ENCODE data around the gene CDV3. TPM values are rescaled to one million over a fixed set of nuclear protein-coding genes. Genes with fewer than 3 reads are reported as not detected.

The CDV3 gene
- total and polyA plus RNA-seq, 9 of the 15 experiments (the other 6 are each of a cell fraction or from before 2014, with no cell fraction given) = 72.3 to 273 (median 116) TPM

DNA sequence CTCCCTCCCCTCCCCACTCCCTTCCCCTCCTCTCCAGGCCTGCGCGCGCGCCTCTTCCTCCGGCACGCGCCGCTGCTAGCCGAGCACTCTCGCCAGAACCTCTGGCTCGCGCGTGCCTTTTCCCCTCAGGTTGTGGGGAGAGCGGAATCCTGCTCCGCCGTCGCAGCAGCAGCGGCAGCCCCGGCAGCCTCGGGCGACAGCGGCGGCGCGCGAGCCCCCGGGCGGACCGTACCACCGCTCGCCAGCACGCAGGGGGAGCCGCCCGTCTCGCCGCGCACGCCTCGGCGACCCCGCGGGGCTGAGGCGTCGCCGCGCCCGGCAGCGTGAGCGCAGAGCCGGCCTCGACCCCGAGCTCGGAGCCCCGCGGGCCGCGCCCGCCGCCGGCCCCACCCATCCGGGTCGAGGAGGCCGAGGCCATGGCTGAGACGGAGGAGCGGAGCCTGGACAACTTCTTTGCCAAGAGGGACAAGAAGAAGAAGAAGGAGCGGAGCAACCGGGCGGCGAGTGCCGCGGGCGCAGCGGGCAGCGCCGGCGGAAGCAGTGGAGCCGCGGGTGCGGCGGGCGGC lies at the start of gene CDV3 (continued):
- TF ChIP-seq, protein P1, sequence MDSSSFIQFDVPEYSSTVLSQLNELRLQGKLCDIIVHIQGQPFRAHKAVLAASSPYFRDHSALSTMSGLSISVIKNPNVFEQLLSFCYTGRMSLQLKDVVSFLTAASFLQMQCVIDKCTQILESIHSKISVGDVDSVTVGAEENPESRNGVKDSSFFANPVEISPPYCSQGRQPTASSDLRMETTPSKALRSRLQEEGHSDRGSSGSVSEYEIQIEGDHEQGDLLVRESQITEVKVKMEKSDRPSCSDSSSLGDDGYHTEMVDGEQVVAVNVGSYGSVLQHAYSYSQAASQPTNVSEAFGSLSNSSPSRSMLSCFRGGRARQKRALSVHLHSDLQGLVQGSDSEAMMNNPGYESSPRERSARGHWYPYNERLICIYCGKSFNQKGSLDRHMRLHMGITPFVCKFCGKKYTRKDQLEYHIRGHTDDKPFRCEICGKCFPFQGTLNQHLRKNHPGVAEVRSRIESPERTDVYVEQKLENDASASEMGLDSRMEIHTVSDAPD (CRISPR knock-in tag; IDR thresholded peaks at IDR 0.05) = no peak
- TF ChIP-seq STAG1 (CRISPR knock-in tag; IDR thresholded peaks at IDR 0.05; ENCODE audit: borderline replicate concordance) (no peak), SPI1 (IDR thresholded peaks at IDR 0.05; ENCODE audit: borderline replicate concordance, low read depth, low read length) (no peak), ZNF408 (CRISPR knock-in tag; IDR thresholded peaks at IDR 0.05; ENCODE audit: low read depth) (no peak), ZNF143 (CRISPR knock-in tag; IDR thresholded peaks at IDR 0.05) (no peak), TCF7L2 (IDR thresholded peaks at IDR 0.05; ENCODE audit: low read depth, low read length) (peak; percentile 78), ZNF507 (tag; conservative IDR thresholded peaks at IDR 0.05) (no peak), JUND (IDR thresholded peaks at IDR 0.05; ENCODE audit: borderline replicate concordance, low read depth, low read length) (peak; percentile 65; the same call in 1 of the 2 replicates), JUND (tag; IDR thresholded peaks at IDR 0.05; ENCODE audit: borderline replicate concordance, low read depth, low read length) (no peak), SUPT5H (IDR thresholded peaks at IDR 0.05) (peak; percentile 58), XRCC5 (IDR thresholded peaks at IDR 0.05; ENCODE audit: low read depth, low read length) (no peak)
- TF ChIP-seq, protein P2, sequence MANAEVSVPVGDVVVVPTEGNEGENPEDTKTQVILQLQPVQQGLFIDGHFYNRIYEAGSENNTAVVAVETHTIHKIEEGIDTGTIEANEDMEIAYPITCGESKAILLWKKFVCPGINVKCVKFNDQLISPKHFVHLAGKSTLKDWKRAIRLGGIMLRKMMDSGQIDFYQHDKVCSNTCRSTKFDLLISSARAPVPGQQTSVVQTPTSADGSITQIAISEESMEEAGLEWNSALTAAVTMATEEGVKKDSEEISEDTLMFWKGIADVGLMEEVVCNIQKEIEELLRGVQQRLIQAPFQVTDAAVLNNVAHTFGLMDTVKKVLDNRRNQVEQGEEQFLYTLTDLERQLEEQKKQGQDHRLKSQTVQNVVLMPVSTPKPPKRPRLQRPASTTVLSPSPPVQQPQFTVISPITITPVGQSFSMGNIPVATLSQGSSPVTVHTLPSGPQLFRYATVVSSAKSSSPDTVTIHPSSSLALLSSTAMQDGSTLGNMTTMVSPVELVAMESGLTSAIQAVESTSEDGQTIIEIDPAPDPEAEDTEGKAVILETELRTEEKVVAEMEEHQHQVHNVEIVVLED (CRISPR knock-in tag; IDR thresholded peaks at IDR 0.05) = peak; percentile 78
- TF ChIP-seq, protein P3, sequence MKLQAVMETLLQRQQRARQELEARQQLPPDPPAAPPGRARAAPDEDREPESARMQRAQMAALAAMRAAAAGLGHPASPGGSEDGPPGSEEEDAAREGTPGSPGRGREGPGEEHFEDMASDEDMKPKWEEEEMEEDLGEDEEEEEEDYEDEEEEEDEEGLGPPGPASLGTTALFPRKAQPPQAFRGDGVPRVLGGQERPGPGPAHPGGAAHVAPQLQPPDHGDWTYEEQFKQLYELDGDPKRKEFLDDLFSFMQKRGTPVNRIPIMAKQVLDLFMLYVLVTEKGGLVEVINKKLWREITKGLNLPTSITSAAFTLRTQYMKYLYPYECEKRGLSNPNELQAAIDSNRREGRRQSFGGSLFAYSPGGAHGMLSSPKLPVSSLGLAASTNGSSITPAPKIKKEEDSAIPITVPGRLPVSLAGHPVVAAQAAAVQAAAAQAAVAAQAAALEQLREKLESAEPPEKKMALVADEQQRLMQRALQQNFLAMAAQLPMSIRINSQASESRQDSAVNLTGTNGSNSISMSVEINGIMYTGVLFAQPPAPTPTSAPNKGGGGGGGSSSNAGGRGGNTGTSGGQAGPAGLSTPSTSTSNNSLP (IDR thresholded peaks at IDR 0.05; ENCODE audit: borderline replicate concordance, low read depth, low read length) = no peak
- TF ChIP-seq, protein P4, sequence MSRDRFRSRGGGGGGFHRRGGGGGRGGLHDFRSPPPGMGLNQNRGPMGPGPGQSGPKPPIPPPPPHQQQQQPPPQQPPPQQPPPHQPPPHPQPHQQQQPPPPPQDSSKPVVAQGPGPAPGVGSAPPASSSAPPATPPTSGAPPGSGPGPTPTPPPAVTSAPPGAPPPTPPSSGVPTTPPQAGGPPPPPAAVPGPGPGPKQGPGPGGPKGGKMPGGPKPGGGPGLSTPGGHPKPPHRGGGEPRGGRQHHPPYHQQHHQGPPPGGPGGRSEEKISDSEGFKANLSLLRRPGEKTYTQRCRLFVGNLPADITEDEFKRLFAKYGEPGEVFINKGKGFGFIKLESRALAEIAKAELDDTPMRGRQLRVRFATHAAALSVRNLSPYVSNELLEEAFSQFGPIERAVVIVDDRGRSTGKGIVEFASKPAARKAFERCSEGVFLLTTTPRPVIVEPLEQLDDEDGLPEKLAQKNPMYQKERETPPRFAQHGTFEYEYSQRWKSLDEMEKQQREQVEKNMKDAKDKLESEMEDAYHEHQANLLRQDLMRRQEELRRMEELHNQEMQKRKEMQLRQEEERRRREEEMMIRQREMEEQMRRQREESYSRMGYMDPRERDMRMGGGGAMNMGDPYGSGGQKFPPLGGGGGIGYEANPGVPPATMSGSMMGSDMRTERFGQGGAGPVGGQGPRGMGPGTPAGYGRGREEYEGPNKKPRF (IDR thresholded peaks at IDR 0.05; ENCODE audit: low read depth, low read length) = no peak
- TF ChIP-seq, protein P5, sequence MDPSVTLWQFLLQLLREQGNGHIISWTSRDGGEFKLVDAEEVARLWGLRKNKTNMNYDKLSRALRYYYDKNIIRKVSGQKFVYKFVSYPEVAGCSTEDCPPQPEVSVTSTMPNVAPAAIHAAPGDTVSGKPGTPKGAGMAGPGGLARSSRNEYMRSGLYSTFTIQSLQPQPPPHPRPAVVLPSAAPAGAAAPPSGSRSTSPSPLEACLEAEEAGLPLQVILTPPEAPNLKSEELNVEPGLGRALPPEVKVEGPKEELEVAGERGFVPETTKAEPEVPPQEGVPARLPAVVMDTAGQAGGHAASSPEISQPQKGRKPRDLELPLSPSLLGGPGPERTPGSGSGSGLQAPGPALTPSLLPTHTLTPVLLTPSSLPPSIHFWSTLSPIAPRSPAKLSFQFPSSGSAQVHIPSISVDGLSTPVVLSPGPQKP (CRISPR knock-in tag; IDR thresholded peaks at IDR 0.05) = no peak
- TF ChIP-seq, protein P6, sequence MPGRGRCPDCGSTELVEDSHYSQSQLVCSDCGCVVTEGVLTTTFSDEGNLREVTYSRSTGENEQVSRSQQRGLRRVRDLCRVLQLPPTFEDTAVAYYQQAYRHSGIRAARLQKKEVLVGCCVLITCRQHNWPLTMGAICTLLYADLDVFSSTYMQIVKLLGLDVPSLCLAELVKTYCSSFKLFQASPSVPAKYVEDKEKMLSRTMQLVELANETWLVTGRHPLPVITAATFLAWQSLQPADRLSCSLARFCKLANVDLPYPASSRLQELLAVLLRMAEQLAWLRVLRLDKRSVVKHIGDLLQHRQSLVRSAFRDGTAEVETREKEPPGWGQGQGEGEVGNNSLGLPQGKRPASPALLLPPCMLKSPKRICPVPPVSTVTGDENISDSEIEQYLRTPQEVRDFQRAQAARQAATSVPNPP (IDR thresholded peaks at IDR 0.05; ENCODE audit: borderline replicate concordance, insufficient read depth, insufficient read length) = no peak
- TF ChIP-seq, protein P7, sequence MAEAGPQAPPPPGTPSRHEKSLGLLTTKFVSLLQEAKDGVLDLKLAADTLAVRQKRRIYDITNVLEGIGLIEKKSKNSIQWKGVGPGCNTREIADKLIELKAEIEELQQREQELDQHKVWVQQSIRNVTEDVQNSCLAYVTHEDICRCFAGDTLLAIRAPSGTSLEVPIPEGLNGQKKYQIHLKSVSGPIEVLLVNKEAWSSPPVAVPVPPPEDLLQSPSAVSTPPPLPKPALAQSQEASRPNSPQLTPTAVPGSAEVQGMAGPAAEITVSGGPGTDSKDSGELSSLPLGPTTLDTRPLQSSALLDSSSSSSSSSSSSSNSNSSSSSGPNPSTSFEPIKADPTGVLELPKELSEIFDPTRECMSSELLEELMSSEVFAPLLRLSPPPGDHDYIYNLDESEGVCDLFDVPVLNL (CRISPR knock-in tag; IDR thresholded peaks at IDR 0.05; ENCODE audit: low read depth) = no peak
